GM23248 (cell line): Measurements from ENCODE around the gene TAS2R9. TPM values are rescaled to one million over a fixed set of nuclear protein-coding genes. Genes with fewer than 3 reads are reported as not detected.

Experiments
- DNase-seq: peaks from one replicate; pipeline ENCODE4 v3.0.0-alpha.2; 2015
- H2AFZ ChIP-seq: fragments of 200-600 bp; sonication (generic); 2 replicates; pipeline ENCODE4 v1.6.1; 2016; ENCODE audit warnings: antibody characterized with exemption
- H3F3A ChIP-seq: fragments of 200-600 bp; sonication (generic); 2 replicates; pipeline ENCODE4 v1.6.1; 2016; ENCODE audit warnings: mild to moderate bottlenecking, antibody characterized with exemption, mixed run types; ENCODE audit not compliant: insufficient read depth
- H3K27ac ChIP-seq: fragments of 200-600 bp; sonication (generic); 2 replicates; pipeline ENCODE4 v1.5.1; 2016; ENCODE audit warnings: mild to moderate bottlenecking
- H3K27me3 ChIP-seq: fragments of 200-600 bp; sonication (generic); replicated peaks from 2 replicates; pipeline ENCODE4 v1.6.1; 2016; ENCODE audit warnings: mild to moderate bottlenecking; ENCODE audit not compliant: insufficient read depth
- H3K36me3 ChIP-seq: fragments of 200-600 bp; sonication (generic); 2 replicates; pipeline ENCODE4 v1.6.1; 2016; ENCODE audit warnings: low read depth, mild to moderate bottlenecking
- H3K4me1 ChIP-seq: fragments of 200-600 bp; sonication (generic); 2 replicates; pipeline ENCODE4 v1.6.1; 2016; ENCODE audit warnings: mild to moderate bottlenecking; ENCODE audit not compliant: insufficient read depth
- H3K4me2 ChIP-seq: fragments of 200-600 bp; sonication (generic); one replicate; pipeline ENCODE4 v1.6.1; 2016; ENCODE audit warnings: mild to moderate bottlenecking; ENCODE audit not compliant: unreplicated experiment
- H3K4me3 ChIP-seq: fragments of 200-600 bp; sonication (generic); 2 replicates; pipeline ENCODE4 v1.5.1; 2016; ENCODE audit warnings: mild to moderate bottlenecking
- H3K79me2 ChIP-seq: fragments of 200-600 bp; sonication (generic); 2 replicates; pipeline ENCODE4 v1.6.1; 2016; ENCODE audit warnings: mild to moderate bottlenecking; ENCODE audit not compliant: insufficient read depth
- H3K9ac ChIP-seq: fragments of 200-600 bp; sonication (generic); 2 replicates; pipeline ENCODE4 v1.6.1; 2016; ENCODE audit warnings: mild to moderate bottlenecking
- H3K9me2 ChIP-seq: fragments of 200-600 bp; sonication (generic); 2 replicates; pipeline ENCODE4 v1.6.1; 2016; ENCODE audit warnings: mixed run types, mild to moderate bottlenecking, moderate library complexity; ENCODE audit not compliant: insufficient read depth
- H3K9me3 ChIP-seq: fragments of 200-600 bp; sonication (generic); one replicate; pipeline ENCODE4 v1.6.1; 2017; ENCODE audit warnings: low read depth
- H4K20me1 ChIP-seq: fragments of 200-600 bp; sonication (generic); 2 replicates; pipeline ENCODE4 v1.6.0; 2016; ENCODE audit not compliant: insufficient read depth
- EZH2 ChIP-seq: fragments of 200-600 bp; sonication (generic); IDR thresholded peaks from 2 replicates; pipeline ENCODE4 v1.6.1; 2018; ENCODE audit warnings: antibody characterized with exemption, mild to moderate bottlenecking; ENCODE audit not compliant: insufficient read depth, poor library complexity, severe bottlenecking
- EZH2phosphoT487 ChIP-seq: fragments of 200-600 bp; sonication (generic); IDR thresholded peaks from 2 replicates; pipeline ENCODE4 v1.6.1; 2018; ENCODE audit warnings: antibody characterized with exemption, moderate library complexity, mild to moderate bottlenecking, low read depth; ENCODE audit not compliant: insufficient read depth
- WGBS, 2 experiments: methylation state at CpG; one replicate each; pipeline ENCODE4 v1.1.6; 2015 to 2017; ENCODE audit warnings: low lambda C conversion rate in 2 of 2, low coverage in 1 of 2; ENCODE audit errors: missing lambda C conversion rate in 2 of 2; 5-methylcytosine and 5-hydroxymethylcytosine counted together
- in situ Hi-C: fragments of 300-500 bp; cut with MboI; formaldehyde crosslinking; loops from 2 replicates; pipeline ENCODE4 v1.15.0; 2020
- polyA plus RNA-seq: library from polyadenylated mRNA; unstranded; fragments of >200 nt; fragmentation: Nextera tagmentation; extraction: Ambion mirVana; gene quantifications from 2 replicates; pipeline ENCODE4 v1.2.1, GENCODE V29; 2016
- small RNA-seq: library from RNA; depleted of rRNA; stranded (forward); fragments of <200 nt; gene quantifications from one replicate; pipeline ENCODE3, GENCODE V24; 2014; ENCODE audit warnings: low read depth, low replicate concordance
- total RNA-seq: library from RNA; depleted of rRNA; stranded (reverse); fragments of >200 nt; shearing (Covaris generic); gene quantifications from 2 replicates; pipeline ENCODE4 v1.2.3, GENCODE V29; 2014; rRNA removed

Gene TAS2R9
- total and polyA plus RNA-seq, 2 experiments from 2014 or later = not detected

DNA sequence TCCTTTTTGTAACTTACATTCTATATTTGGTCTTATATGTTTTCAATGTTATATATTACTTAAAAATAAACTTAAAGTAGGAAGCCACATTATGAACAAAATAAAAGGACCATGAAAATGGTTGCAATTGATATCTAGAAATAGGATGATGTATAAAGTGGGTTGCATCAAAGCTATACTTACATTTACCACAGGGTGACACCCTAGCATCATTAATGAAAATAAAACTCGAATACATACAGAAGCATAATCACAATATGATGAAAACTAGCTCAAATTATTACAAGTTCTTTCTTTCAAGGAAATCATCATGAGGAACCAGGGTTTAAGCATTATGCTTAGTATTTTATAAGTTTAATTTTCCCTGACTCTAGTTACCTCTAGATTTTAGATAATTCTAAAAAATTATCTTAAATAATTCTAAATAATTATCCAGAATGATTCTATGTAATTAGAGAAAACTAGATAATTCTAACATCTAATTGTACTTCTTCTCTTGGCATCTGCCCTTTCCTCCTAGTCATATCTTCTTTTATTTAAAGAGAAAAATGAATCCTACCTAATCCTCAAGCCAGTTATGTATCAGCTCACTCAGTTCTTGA, 38.7 kb downstream of the TAS2R9 start:
- in situ Hi-C loops = loop anchor here (10.0 kb wide), 2 partner anchors 424 to 714 kb away; no protein-coding TSS in a partner anchor
- 0% methylated on average over 1 of the region's 1 CpG for WGBS, 2 experiments
- H3K27ac ChIP-seq = no peak overlapping the region
- H3K4me1 ChIP-seq = no peaks in the 10 kb centered on the region
- no peak overlapping the region for H3K9ac ChIP-seq
- no peaks in the 10 kb centered on the region for H3K36me3 ChIP-seq
- no peaks in the 10 kb centered on the region for H3K79me2 ChIP-seq
- TF ChIP-seq EZH2phosphoT487 = no peak
- TF ChIP-seq EZH2 = no peak
- H3K9me2 ChIP-seq = no peaks in the 10 kb centered on the region
- H3K9me3 ChIP-seq = no peaks in the 10 kb centered on the region
- no peaks in the 10 kb centered on the region for H3F3A ChIP-seq
- H3K4me2 ChIP-seq = no peak overlapping the region
- DNase-seq = peak; percentile 53
- H3K4me3 ChIP-seq = no peak overlapping the region
- no peak overlapping the region for H2AFZ ChIP-seq
- no peaks in the 10 kb centered on the region for H4K20me1 ChIP-seq
- peaks cover 80% of the 10 kb centered on the region for H3K27me3 ChIP-seq

DNA sequence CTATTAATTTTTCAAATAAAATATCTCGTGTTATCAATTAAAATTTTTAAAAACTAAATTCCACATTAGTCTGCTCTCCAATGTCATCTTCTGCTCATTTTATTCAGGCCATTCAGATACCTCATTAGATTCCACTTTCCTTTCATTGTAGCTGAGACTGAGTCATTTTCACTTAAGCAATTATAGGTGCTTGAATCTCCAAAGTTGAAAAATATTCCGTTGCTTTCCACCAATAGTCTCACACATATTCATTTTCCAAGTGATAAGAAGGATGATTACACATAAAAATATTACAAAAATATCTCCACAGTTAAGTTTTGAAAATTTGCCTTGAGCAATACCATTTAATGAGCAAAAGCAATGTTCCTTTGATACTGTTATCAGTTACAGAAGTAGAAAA, 50.3 kb downstream of the TAS2R9 start:
- TF ChIP-seq EZH2phosphoT487 = no peak
- H3K4me1 ChIP-seq = no peaks in the 10 kb centered on the region
- in situ Hi-C loops = loop anchor here (10.0 kb wide), 1 partner anchor 525 kb away; no protein-coding TSS in a partner anchor

More for the DNA sequence above, 50.3 kb downstream of the TAS2R9 start:
- Histone ChIP-seq H3K27me3 (peaks cover 30% of the 10 kb centered on the region), H3K9me3 (no peaks in the 10 kb centered on the region), H4K20me1 (no peaks in the 10 kb centered on the region), H2AFZ (no peak overlapping the region), H3K27ac (no peak overlapping the region), H3K9me2 (no peaks in the 10 kb centered on the region), H3K36me3 (no peaks in the 10 kb centered on the region), H3K9ac (no peak overlapping the region), H3K79me2 (no peaks in the 10 kb centered on the region), H3K4me3 (no peak overlapping the region), H3F3A (no peaks in the 10 kb centered on the region), H3K4me2 (no peak overlapping the region)
- DNase-seq = peak; percentile 2
- 6 to 9% methylated on average over 2 of the region's 2 CpGs for WGBS, 2 experiments

Small RNA genes within 50 kb of the gene (small RNA-seq; reads per million reads assigned to genes)
- gene PRR4 = not detected

Other genes starting within 250 kb of the TAS2R9 start
- 16.6 and 27.8 TPM in 2 replicates for gene MAGOHB, start 196.6 kb downstream of the TAS2R9 start, total RNA-seq
- gene MAGOHB, start 196.6 kb downstream of the TAS2R9 start, polyA plus RNA-seq = 72.4 and 78.0 TPM in 2 replicates
- gene STYK1, start 136.1 kb downstream of the TAS2R9 start, total RNA-seq = 1.1 TPM in 1 of 2 replicates, not detected in the other
- 0.89 and 0.93 TPM in 2 replicates for gene STYK1, start 136.1 kb downstream of the TAS2R9 start, polyA plus RNA-seq
- 75.6 and 108 TPM in 2 replicates for gene YBX3, start 86.8 kb downstream of the TAS2R9 start, total RNA-seq
- 215 and 216 TPM in 2 replicates for gene YBX3, start 86.8 kb downstream of the TAS2R9 start, polyA plus RNA-seq
- gene TAS2R7, start 7.5 kb downstream of the TAS2R9 start, total RNA-seq = not detected in 2 replicates
- gene TAS2R7, start 7.5 kb downstream of the TAS2R9 start, polyA plus RNA-seq = not detected in 2 replicates
- gene TAS2R8, start 2.9 kb downstream of the TAS2R9 start, total RNA-seq = not detected in 2 replicates
- not detected in 2 replicates for gene TAS2R8, start 2.9 kb downstream of the TAS2R9 start, polyA plus RNA-seq
- gene TAS2R10, start 16.2 kb upstream of the TAS2R9 start, total RNA-seq = not detected in 2 replicates
- not detected in 2 replicates for gene TAS2R10, start 16.2 kb upstream of the TAS2R9 start, polyA plus RNA-seq
- 1.1 TPM in 1 of 2 replicates, not detected in the other for gene PRR4, start 39.3 kb upstream of the TAS2R9 start, total RNA-seq
- gene PRR4, start 39.3 kb upstream of the TAS2R9 start, polyA plus RNA-seq = 1.8 and 3.9 TPM in 2 replicates
- 4.8 and 7.3 TPM in 2 replicates for gene PRH1, start 74.1 kb upstream of the TAS2R9 start, total RNA-seq
- 8.4 and 10.7 TPM in 2 replicates for gene PRH1, start 74.1 kb upstream of the TAS2R9 start, polyA plus RNA-seq
- 0.13 and 0.32 TPM in 2 replicates for gene TAS2R13, start 99.4 kb upstream of the TAS2R9 start, total RNA-seq
- not detected in 2 replicates for gene TAS2R13, start 99.4 kb upstream of the TAS2R9 start, polyA plus RNA-seq
- 2.5 TPM in 1 of 2 replicates, not detected in the other for gene PRH2, start 119.1 kb upstream of the TAS2R9 start, total RNA-seq
- 0.53 TPM in 1 of 2 replicates, not detected in the other for gene PRH2, start 119.1 kb upstream of the TAS2R9 start, polyA plus RNA-seq
- gene TAS2R14, start 129.1 kb upstream of the TAS2R9 start, total RNA-seq = 0.76 and 1.2 TPM in 2 replicates
- 3.0 and 3.4 TPM in 2 replicates for gene TAS2R14, start 129.1 kb upstream of the TAS2R9 start, polyA plus RNA-seq
- gene TAS2R50, start 176.7 kb upstream of the TAS2R9 start, total RNA-seq = 0.32 TPM in 1 of 2 replicates, not detected in the other
- not detected in 2 replicates for gene TAS2R50, start 176.7 kb upstream of the TAS2R9 start, polyA plus RNA-seq
- 1.8 and 2.5 TPM in 2 replicates for gene TAS2R20, start 188.1 kb upstream of the TAS2R9 start, total RNA-seq
- not detected in 2 replicates for gene TAS2R20, start 188.1 kb upstream of the TAS2R9 start, polyA plus RNA-seq
- gene TAS2R19, start 212.5 kb upstream of the TAS2R9 start, total RNA-seq = 2.6 and 3.7 TPM in 2 replicates
- not detected in 2 replicates for gene TAS2R19, start 212.5 kb upstream of the TAS2R9 start, polyA plus RNA-seq
- gene TAS2R31, start 221.2 kb upstream of the TAS2R9 start, total RNA-seq = 0.97 and 1.4 TPM in 2 replicates
- gene TAS2R31, start 221.2 kb upstream of the TAS2R9 start, polyA plus RNA-seq = 0.24 TPM in 1 of 2 replicates, not detected in the other